IMR-90 (cell line): ENCODE results near the gene FOSB. TPM values are rescaled to one million over a fixed set of nuclear protein-coding genes. Genes with fewer than 3 reads are reported as not detected.

Experiments used
- ATAC-seq: fragments of 200-7000 bp; cut with Tn5 transposase; 2 replicates; pipeline ENCODE4 v1.9.1; 2020; ENCODE audit warnings: low read depth, mild to moderate bottlenecking, moderate library complexity
- BruUV-seq: library from RNA; stranded (reverse); fragments of 400-500 nt; replicated peaks from 2 replicates; lab custom pipeline; 2021; lab: Mats Ljungman, UMichigan
- CTCF ChIA-PET: fragments of 300-600 bp; formaldehyde crosslinking; extraction: SDS; loops from one replicate; lab custom pipeline; 2021; ENCODE audit warnings: antibody characterized with exemption; lab: Yijun Ruan, JAX
- POLR2A ChIA-PET: fragments of 300-600 bp; sonication (Branson Sonifier 250); formaldehyde crosslinking; loops from one replicate; lab custom pipeline; 2022; ENCODE audit warnings: antibody characterized with exemption; ENCODE audit not compliant: unreplicated experiment; lab: Charles Lee
- DNase-seq: peaks from one replicate; pipeline ENCODE4 v3.0.0; 2013
- H2AFZ ChIP-seq: replicated peaks from 2 replicates; pipeline ENCODE3; 2013; ENCODE audit warnings: low read length, mild to moderate bottlenecking; ENCODE audit not compliant: poor library complexity
- H2AK5ac ChIP-seq: 2 replicates; pipeline ENCODE4 v1.6.1; 2013; ENCODE audit warnings: low read depth, low read length, inconsistent platforms
- H2AK9ac ChIP-seq: replicated peaks from 2 replicates; pipeline ENCODE3; 2013; ENCODE audit warnings: mild to moderate bottlenecking, low read depth, low read length, moderate library complexity; ENCODE audit not compliant: poor library complexity
- H2BK120ac ChIP-seq: 2 replicates; pipeline ENCODE4 v1.6.1; 2013; ENCODE audit warnings: low read depth, low read length, inconsistent platforms
- H2BK15ac ChIP-seq: 3 replicates; pipeline ENCODE4 v1.6.1; 2013; ENCODE audit warnings: low read depth, low read length, inconsistent platforms
- H2BK20ac ChIP-seq: 2 replicates; pipeline ENCODE4 v1.6.1; 2013; ENCODE audit warnings: low read depth, mild to moderate bottlenecking, inconsistent platforms, low read length, moderate library complexity
- H2BK5ac ChIP-seq: 2 replicates; pipeline ENCODE4 v1.6.1; 2013; ENCODE audit warnings: mild to moderate bottlenecking, low read depth, low read length, inconsistent platforms; ENCODE audit not compliant: poor library complexity, severe bottlenecking
- H3K14ac ChIP-seq: replicated peaks from 2 replicates; pipeline ENCODE4 v1.6.1; 2013; ENCODE audit warnings: low read depth, low read length, inconsistent platforms
- H3K18ac ChIP-seq: 2 replicates; pipeline ENCODE4 v1.6.1; 2013; ENCODE audit warnings: low read depth, low read length, control low read depth
- H3K23ac ChIP-seq: 2 replicates; pipeline ENCODE4 v1.6.1; 2013; ENCODE audit warnings: low read depth, low read length, inconsistent platforms
- H3K27ac ChIP-seq: 2 replicates; pipeline ENCODE4 v1.5.1; 2013; ENCODE audit warnings: mild to moderate bottlenecking, control low read depth, low read length; ENCODE audit not compliant: insufficient read depth
- H3K27me3 ChIP-seq: 2 replicates; pipeline ENCODE4 v1.6.1; 2013; ENCODE audit warnings: low read length; ENCODE audit not compliant: control insufficient read depth, insufficient read depth
- H3K36me3 ChIP-seq: 2 replicates; pipeline ENCODE4 v1.6.1; 2013; ENCODE audit warnings: low read length, mixed read lengths; ENCODE audit not compliant: control insufficient read depth, insufficient read depth
- H3K4ac ChIP-seq: 2 replicates; pipeline ENCODE4 v1.6.1; 2013; ENCODE audit warnings: low read depth, low read length, inconsistent platforms
- H3K4me1 ChIP-seq: 2 replicates; pipeline ENCODE4 v1.6.1; 2013; ENCODE audit warnings: low read length, mixed read lengths; ENCODE audit not compliant: control insufficient read depth, insufficient read depth
- H3K4me2 ChIP-seq: 2 replicates; pipeline ENCODE4 v1.6.1; 2013; ENCODE audit warnings: low read depth, mild to moderate bottlenecking, control low read depth, low read length, moderate library complexity
- H3K4me3 ChIP-seq: 2 replicates; pipeline ENCODE4 v1.5.1; 2013; ENCODE audit warnings: low read depth, mild to moderate bottlenecking, control low read depth, low read length, moderate library complexity; ENCODE audit not compliant: insufficient read depth
- H3K56ac ChIP-seq: 2 replicates; pipeline ENCODE4 v1.6.1; 2013; ENCODE audit warnings: low read length, inconsistent platforms; ENCODE audit not compliant: insufficient read depth; ENCODE audit errors: extremely low read depth
- H3K79me1 ChIP-seq, 2 experiments: 2 replicates each; pipeline ENCODE4 v1.6.1; 2013; ENCODE audit warnings: low read length in 2 of 2, inconsistent platforms in 1 of 2, low read depth in 1 of 2
- H3K9ac ChIP-seq: 2 replicates; pipeline ENCODE4 v1.6.1; 2013; ENCODE audit warnings: low read depth, low read length, control low read depth
- H3K9me1 ChIP-seq: 2 replicates; pipeline ENCODE4 v1.6.1; 2013; ENCODE audit warnings: low read length, inconsistent platforms; ENCODE audit not compliant: insufficient read depth
- H3K9me3 ChIP-seq: 2 replicates; pipeline ENCODE4 v1.6.1; 2013; ENCODE audit warnings: low read length; ENCODE audit not compliant: control insufficient read depth, insufficient read depth
- H4K20me1 ChIP-seq: 2 replicates; pipeline ENCODE4 v1.6.1; 2013; ENCODE audit warnings: low read length, inconsistent platforms; ENCODE audit not compliant: insufficient read depth
- H4K5ac ChIP-seq: 2 replicates; pipeline ENCODE4 v1.6.1; 2013; ENCODE audit warnings: mild to moderate bottlenecking, low read depth, low read length, control low read depth
- H4K8ac ChIP-seq, 2 experiments: 2 replicates each; pipeline ENCODE4 v1.6.1; 2013; ENCODE audit warnings: low read depth in 2 of 2, low read length in 2 of 2, control low read depth in 1 of 2, inconsistent platforms in 1 of 2
- H4K91ac ChIP-seq: 2 replicates; pipeline ENCODE4 v1.6.1; 2013; ENCODE audit warnings: low read depth, low read length, inconsistent platforms; ENCODE audit not compliant: insufficient read depth
- BHLHE40 ChIP-seq: fragments of 150-350 bp; IDR thresholded peaks from 2 replicates; pipeline ENCODE4 v1.6.1; 2016; ENCODE audit warnings: mild to moderate bottlenecking, low read depth, low read length
- CEBPB ChIP-seq: IDR thresholded peaks from 2 replicates; pipeline ENCODE4 v1.6.1; 2012; ENCODE audit warnings: low read depth, low read length, improper control_type of control experiment
- CHD1 ChIP-seq: IDR thresholded peaks from 2 replicates; pipeline ENCODE4 v1.6.1; 2012; ENCODE audit warnings: low read depth, low read length, improper control_type of control experiment
- CTCF ChIP-seq: conservative IDR thresholded peaks from 2 replicates; pipeline ENCODE4 v1.5.1; 2012; ENCODE audit warnings: mild to moderate bottlenecking, low read depth, low read length, improper control_type of control experiment
- ELK1 ChIP-seq: fragments of 150-350 bp; IDR thresholded peaks from 2 replicates; pipeline ENCODE4 v1.6.1; 2016; ENCODE audit warnings: low read depth, mild to moderate bottlenecking, low read length, moderate library complexity, borderline replicate concordance
- FOS ChIP-seq: fragments of 150-350 bp; IDR thresholded peaks from 2 replicates; pipeline ENCODE4 v1.6.1; 2016; ENCODE audit warnings: low read depth, low read length
- MAFK ChIP-seq: IDR thresholded peaks from 2 replicates; pipeline ENCODE4 v1.6.1; 2012; ENCODE audit warnings: low read depth, low read length, improper control_type of control experiment
- MAZ ChIP-seq: IDR thresholded peaks from 2 replicates; pipeline ENCODE4 v1.6.1; 2012; ENCODE audit warnings: low read depth, mild to moderate bottlenecking, low read length, improper control_type of control experiment, moderate library complexity, borderline replicate concordance
- MXI1 ChIP-seq: IDR thresholded peaks from 2 replicates; pipeline ENCODE4 v1.6.1; 2012; ENCODE audit warnings: low read depth, mild to moderate bottlenecking, low read length, moderate library complexity, borderline replicate concordance
- NFE2L2 ChIP-seq: fragments of 150-350 bp; IDR thresholded peaks from 2 replicates; pipeline ENCODE4 v1.6.1; 2016; ENCODE audit warnings: low read depth, mild to moderate bottlenecking, low read length
- POLR2A ChIP-seq: IDR thresholded peaks from 2 replicates; pipeline ENCODE4 v1.6.1; 2012; ENCODE audit warnings: mild to moderate bottlenecking, low read depth, low read length
- RAD21 ChIP-seq: IDR thresholded peaks from 2 replicates; pipeline ENCODE4 v1.6.1; 2012; ENCODE audit warnings: low read length, improper control_type of control experiment
- RCOR1 ChIP-seq: IDR thresholded peaks from 2 replicates; pipeline ENCODE4 v1.6.1; 2012; ENCODE audit warnings: mild to moderate bottlenecking, low read length, improper control_type of control experiment; ENCODE audit not compliant: insufficient replicate concordance
- RFX5 ChIP-seq: IDR thresholded peaks from 2 replicates; pipeline ENCODE4 v1.8.0; 2012; ENCODE audit warnings: low read depth, mild to moderate bottlenecking, low read length, moderate library complexity
- SMC3 ChIP-seq: fragments of 150-350 bp; IDR thresholded peaks from 2 replicates; pipeline ENCODE4 v1.6.1; 2016; ENCODE audit warnings: low read depth, mild to moderate bottlenecking, antibody characterized with exemption, low read length, moderate library complexity
- USF2 ChIP-seq: fragments of 150-350 bp; IDR thresholded peaks from 2 replicates; pipeline ENCODE4 v1.6.1; 2017; ENCODE audit warnings: mild to moderate bottlenecking, antibody characterized with exemption, low read length, low read depth
- WGBS, 2 experiments: methylation state at CpG; one replicate each; pipeline versions ENCODE4 v1.1.5 to v1.1.7; 2013; ENCODE audit warnings: missing lambda C conversion rate in 2 of 2; ENCODE audit not compliant: insufficient read length in 1 of 2; ENCODE audit errors: extremely low coverage in 2 of 2; 5-methylcytosine and 5-hydroxymethylcytosine counted together
- dilution Hi-C: fragments of 300-500 bp; cut with HindIII; formaldehyde crosslinking; loops from one replicate; pipeline ENCODE4 v1.14.3; 2018; ENCODE audit warnings: low sequenced_read_pairs; ENCODE audit not compliant: unreplicated experiment
- in situ Hi-C: fragments of 300-500 bp; cut with MboI; formaldehyde crosslinking; loops from 3 replicates; pipeline ENCODE4 v1.14.3; 2019; ENCODE audit warnings: low sequenced_read_pairs, inconsistent platforms, mixed read lengths
- intact Hi-C: fragments of 100-400 bp; cut with micrococcal nuclease; formaldehyde crosslinking; loops from 2 replicates; pipeline ENCODE4 v1.10.0; 2022
- polyA plus RNA-seq, 3 experiments: library from polyadenylated mRNA; depleted of rRNA; stranded (reverse); fragments of >200 nt; gene quantifications; 2 replicates each; pipeline ENCODE4 v1.2.3, GENCODE V29; 2012; ENCODE audit warnings: low replicate concordance in 1 of 3
- total RNA-seq: library from RNA; depleted of rRNA; stranded (reverse); fragments of >200 nt; gene quantifications from 2 replicates; pipeline ENCODE4 v1.2.3, GENCODE V29; 2012

FOSB gene
- total and polyA plus RNA-seq, 2 of the 4 experiments (the other 2 are of a cell fraction), result 11.1 to 15.6 TPM

GRCh38 chr19:45420356-45420755, 47.4 kb upstream of the FOSB start:
- H2BK120ac ChIP-seq, result no peak overlapping the region
- peaks cover 14 to 51% of the 10 kb centered on the region in 2 experiments for H3K79me1 ChIP-seq
- DNase-seq (no peak), ATAC-seq (no peak)
- no peak overlapping the region for H3K56ac ChIP-seq
- H2AFZ ChIP-seq, result no peak overlapping the region
- peaks cover 43% of the 10 kb centered on the region for H3K36me3 ChIP-seq
- H3K27me3 ChIP-seq, result no peaks in the 10 kb centered on the region
- no peaks in the 10 kb centered on the region; the same call in 1 of the 2 replicates for H3K9me1 ChIP-seq
- no peak overlapping the region for H3K9ac ChIP-seq
- no peak overlapping the region for H4K8ac ChIP-seq
- 86% methylated on average over 8 of the region's 10 CpGs; no CpG with 5 or more reads in 1 of the 2 experiments for WGBS, 2 experiments
- H2AK9ac ChIP-seq, result peak overlapping the region; percentile 11
- in situ Hi-C loops, result no loop called here
- H4K91ac ChIP-seq, result no peak overlapping the region
- no peak overlapping the region for H2BK15ac ChIP-seq
- no TSS peak for BruUV-seq
- no peak overlapping the region for H3K4ac ChIP-seq
- no peaks in the 10 kb centered on the region for H3K9me3 ChIP-seq
- no peak overlapping the region for H3K14ac ChIP-seq
- H4K5ac ChIP-seq, result no peak overlapping the region
- H3K27ac ChIP-seq, result no peak overlapping the region
- H2BK5ac ChIP-seq, result no peak overlapping the region
- no peak overlapping the region for H3K23ac ChIP-seq
- no peak overlapping the region for H3K4me2 ChIP-seq
- peaks cover 5% of the 10 kb centered on the region for H3K4me1 ChIP-seq
- dilution Hi-C loops, result no loop called here
- H3K4me3 ChIP-seq, result no peak overlapping the region
- no peak for TF ChIP-seq RCOR1
- no peak for TF ChIP-seq CEBPB
- TF ChIP-seq POLR2A, result no peak
- TF ChIP-seq FOS, result no peak
- TF ChIP-seq RAD21, result no peak
- no peak for TF ChIP-seq CTCF
- TF ChIP-seq ELK1, result no peak
- TF ChIP-seq NFE2L2, result no peak
- no peak for TF ChIP-seq MXI1
- no peak for TF ChIP-seq MAFK
- TF ChIP-seq BHLHE40, result no peak
- no peak for TF ChIP-seq RFX5
- TF ChIP-seq SMC3, result no peak
- no peak for TF ChIP-seq USF2
- TF ChIP-seq CHD1, result no peak
- no peak for TF ChIP-seq MAZ
- H2AK5ac ChIP-seq, result no peak overlapping the region; the same call in 1 of the 2 replicates
- H2BK20ac ChIP-seq, result no peak overlapping the region
- intact Hi-C loops, result no loop called here
- ChIA-PET POLR2A (no interaction called here), CTCF (no interaction called here)
- no peaks in the 10 kb centered on the region for H4K20me1 ChIP-seq
- H3K18ac ChIP-seq, result no peak overlapping the region
